Renal cortical epithelial cell (primary cell): ENCODE measurements around the gene OR11A1. TPM values are rescaled to one million over a fixed set of nuclear protein-coding genes. Genes with fewer than 3 reads are reported as not detected.

Source experiments
- DNase-seq: peaks from one replicate; pipeline ENCODE4 v3.0.0-alpha.2; 2011; ENCODE audit warnings: low read depth
- total RNA-seq: library from RNA; depleted of rRNA; stranded (reverse); fragments of >200 nt; gene quantifications from 2 replicates; pipeline ENCODE4 v1.2.3, GENCODE V29; 2014

OR11A1 gene
- total RNA-seq, 1 donor from 2014 or later: not detected

DNA sequence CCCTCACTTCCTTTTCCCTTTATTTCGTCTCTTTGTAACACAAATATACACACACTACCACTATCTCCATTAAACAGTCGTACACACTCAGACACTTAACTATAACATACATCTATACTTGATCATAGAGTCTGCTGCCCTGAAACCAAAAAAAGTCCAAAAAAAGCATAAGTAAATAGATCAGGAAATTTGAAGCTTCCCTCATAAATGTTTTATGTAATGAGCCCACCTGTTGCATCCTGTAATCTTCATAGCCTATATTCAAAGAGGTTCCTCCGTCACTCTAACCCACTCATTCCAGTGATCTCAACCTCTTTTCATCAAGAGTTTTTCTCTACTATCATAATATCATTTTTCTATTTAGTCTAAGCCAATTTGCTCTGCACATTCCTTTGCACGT, 68.3 kb downstream of the OR11A1 start:
- DNase-seq: no peak

GRCh38 chr6:29376003-29376402, 80.9 kb downstream of the OR11A1 start:
- DNase-seq: no peak

Other genes with a start within 250 kb of the OR11A1 start
- 0.05 TPM in 1 of 2 replicates, not detected in the other for gene OR14J1, start 155.4 kb downstream of the OR11A1 start, total RNA-seq
- gene OR5V1, start 88.2 kb downstream of the OR11A1 start, total RNA-seq: not detected in 2 replicates
- gene OR12D3, start 81.8 kb downstream of the OR11A1 start, total RNA-seq: not detected in 2 replicates
- gene OR12D2, start 61.4 kb downstream of the OR11A1 start, total RNA-seq: 0.10 and 0.52 TPM in 2 replicates
- gene OR12D1, start 42.1 kb downstream of the OR11A1 start, total RNA-seq: not detected in 2 replicates
- not detected in 2 replicates for gene OR10C1, start 17.8 kb downstream of the OR11A1 start, total RNA-seq
- not detected in 2 replicates for gene OR2H1, start 84 bp upstream of the OR11A1 start, total RNA-seq
- not detected in 2 replicates for gene MAS1L, start 30.9 kb upstream of the OR11A1 start, total RNA-seq
- 3.8 and 39.4 TPM in 2 replicates for gene UBD, start 102.7 kb upstream of the OR11A1 start, total RNA-seq
- not detected in 2 replicates for gene OR2H2, start 128.1 kb upstream of the OR11A1 start, total RNA-seq
- 4.3 and 10.2 TPM in 2 replicates for gene GABBR1, start 176.1 kb upstream of the OR11A1 start, total RNA-seq
- gene MOG, start 200.0 kb upstream of the OR11A1 start, total RNA-seq: not detected in 2 replicates
- gene ZFP57, start 224.1 kb upstream of the OR11A1 start, total RNA-seq: 0.10 and 0.69 TPM in 2 replicates